HFF-Myc (cell line): ENCODE results near the gene DNAI2.

Experiments
- DNase-seq: peaks from one replicate; pipeline ENCODE4 v3.0.0-alpha.2; 2011; ENCODE audit warnings: low read depth; ENCODE audit errors: extremely low read depth
- H3K4me3 ChIP-seq: replicated peaks from 2 replicates; pipeline ENCODE4 v1.5.1; 2011; ENCODE audit warnings: low read depth, mild to moderate bottlenecking, control low read depth, low read length
- TF ChIP-seq, protein P1 (sequence below): IDR thresholded peaks from 2 replicates; pipeline ENCODE4 v1.5.1; 2012; ENCODE audit warnings: mild to moderate bottlenecking, low read depth, low read length, control low read depth; ENCODE audit errors: missing control alignments

DNAI2 gene

DNA sequence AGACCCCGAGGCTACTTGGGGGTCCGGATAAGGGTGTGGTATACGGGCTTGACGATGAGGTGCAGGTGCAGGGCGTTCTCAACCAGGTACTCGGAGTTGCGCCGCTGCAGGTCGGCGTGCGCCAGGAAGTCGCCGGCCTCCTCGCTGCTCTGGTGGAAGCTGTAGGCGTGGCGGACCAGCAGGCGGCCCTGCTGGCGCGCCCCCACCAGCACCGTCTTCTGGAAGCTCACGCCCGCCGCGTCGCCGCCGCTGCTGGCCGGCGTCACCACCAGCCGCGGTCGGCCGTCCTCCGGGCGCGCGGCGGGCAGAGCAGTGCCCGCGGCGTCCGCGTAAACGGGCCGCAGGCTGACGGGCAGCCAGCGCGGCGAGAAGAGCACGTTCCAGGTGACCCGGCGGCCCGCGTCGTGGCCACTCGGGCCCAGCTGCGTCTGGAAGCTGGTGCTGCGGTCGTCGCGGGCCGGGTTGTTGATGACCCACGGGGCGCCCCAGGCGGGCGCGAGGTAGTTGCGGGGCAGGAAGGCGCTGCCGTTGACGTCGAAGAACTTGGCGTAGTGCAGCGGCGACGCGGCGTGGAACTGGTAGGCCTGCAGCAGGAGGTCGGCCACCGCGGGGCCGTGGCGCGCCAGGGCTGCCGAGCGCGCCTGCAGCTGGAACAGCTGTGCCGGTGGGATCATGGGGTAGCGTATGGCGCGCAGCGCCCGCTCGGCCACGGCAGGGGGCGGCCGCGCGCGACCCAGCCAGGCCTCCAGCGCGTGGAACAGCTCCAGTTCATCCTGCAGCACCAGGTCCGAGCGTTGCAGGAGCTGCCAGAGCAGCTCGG is 82.8 kb downstream of the DNAI2 start:
- TF ChIP-seq, protein P1, sequence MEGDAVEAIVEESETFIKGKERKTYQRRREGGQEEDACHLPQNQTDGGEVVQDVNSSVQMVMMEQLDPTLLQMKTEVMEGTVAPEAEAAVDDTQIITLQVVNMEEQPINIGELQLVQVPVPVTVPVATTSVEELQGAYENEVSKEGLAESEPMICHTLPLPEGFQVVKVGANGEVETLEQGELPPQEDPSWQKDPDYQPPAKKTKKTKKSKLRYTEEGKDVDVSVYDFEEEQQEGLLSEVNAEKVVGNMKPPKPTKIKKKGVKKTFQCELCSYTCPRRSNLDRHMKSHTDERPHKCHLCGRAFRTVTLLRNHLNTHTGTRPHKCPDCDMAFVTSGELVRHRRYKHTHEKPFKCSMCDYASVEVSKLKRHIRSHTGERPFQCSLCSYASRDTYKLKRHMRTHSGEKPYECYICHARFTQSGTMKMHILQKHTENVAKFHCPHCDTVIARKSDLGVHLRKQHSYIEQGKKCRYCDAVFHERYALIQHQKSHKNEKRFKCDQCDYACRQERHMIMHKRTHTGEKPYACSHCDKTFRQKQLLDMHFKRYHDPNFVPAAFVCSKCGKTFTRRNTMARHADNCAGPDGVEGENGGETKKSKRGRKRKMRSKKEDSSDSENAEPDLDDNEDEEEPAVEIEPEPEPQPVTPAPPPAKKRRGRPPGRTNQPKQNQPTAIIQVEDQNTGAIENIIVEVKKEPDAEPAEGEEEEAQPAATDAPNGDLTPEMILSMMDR = no peak
- DNase-seq = no peak
- no peak overlapping the region for H3K4me3 ChIP-seq

DNA sequence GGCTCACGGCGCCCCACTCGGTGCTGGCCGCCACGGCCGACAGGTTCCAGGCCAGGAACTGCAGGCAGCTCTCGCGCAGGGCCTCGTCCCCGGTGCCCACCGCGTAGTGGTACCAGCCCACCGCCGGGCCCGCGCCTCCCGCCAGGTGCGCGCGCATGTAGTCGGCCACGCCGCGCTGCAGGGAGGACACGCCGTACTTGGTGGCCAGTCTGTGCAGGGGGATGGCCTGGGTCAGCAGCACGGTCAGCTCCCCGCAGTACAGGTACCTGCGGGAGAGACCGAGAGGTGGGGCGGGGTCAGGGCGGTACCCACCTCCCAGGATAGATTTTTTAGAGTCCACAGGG is 83.4 kb downstream of the DNAI2 start:
- no peak for DNase-seq
- TF ChIP-seq, protein P1 = no peak
- no peak overlapping the region for H3K4me3 ChIP-seq

DNA sequence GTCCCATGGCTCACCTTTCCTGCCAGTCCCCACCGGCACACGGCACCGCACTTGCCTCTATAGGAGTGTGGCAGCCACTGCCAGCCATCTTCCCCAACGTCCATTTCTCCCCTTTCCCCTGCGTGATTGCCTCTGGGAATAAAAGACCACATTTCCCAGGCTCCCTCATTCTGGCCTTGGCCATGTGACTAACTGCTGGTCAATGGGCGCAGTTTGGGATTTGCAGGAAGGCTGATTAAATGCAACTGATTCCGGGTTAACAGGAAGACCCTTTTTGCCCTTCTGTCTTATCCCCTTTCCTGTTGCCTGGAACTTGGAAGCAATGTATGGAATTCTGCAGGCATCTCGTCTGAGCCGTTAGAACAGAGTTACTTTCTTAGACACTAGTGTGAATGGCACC is 84.7 kb downstream of the DNAI2 start:
- no peak overlapping the region for H3K4me3 ChIP-seq
- TF ChIP-seq, protein P1 = no peak
- DNase-seq = no peak

DNA sequence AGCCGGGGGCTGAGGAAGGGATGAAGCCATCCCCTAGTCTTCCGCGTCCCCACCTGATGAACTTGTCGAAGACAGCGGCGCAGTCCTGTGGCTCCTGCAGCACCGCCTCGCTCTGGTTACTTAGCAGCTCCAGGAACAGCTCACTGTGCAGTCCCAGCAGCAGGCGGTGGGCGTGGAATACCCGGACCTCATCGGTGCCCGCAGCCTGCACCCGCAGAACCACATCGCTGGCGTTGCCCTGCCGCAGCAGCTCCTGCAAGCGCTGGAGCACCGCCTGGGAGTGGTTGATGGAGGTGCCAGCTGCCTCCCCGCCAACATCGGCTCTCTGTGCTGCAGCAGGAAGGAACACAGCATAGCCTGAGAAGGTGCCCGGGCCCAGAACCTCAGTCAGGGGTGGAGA is 85.9 kb downstream of the DNAI2 start:
- no peak for DNase-seq
- TF ChIP-seq, protein P1 = no peak
- no peak overlapping the region for H3K4me3 ChIP-seq

DNA sequence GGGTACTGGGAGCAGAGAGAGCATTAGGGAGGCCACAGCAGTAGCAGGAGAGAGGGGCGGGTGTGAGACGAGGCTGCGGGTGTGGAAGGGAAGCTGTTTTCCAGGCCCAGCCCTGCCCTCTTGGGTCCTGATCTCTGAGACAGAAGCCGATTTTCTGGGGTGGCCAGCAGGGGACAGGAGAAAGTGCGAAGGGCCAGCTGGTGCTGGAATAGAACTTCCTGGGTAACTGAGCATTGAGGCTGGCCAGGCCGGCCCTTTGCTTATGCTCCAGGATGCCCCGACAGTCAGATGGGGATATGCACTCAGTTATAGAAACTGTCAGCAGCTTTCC is 86.8 kb downstream of the DNAI2 start:
- TF ChIP-seq, protein P1 = no peak
- no peak overlapping the region for H3K4me3 ChIP-seq
- DNase-seq = no peak

DNA sequence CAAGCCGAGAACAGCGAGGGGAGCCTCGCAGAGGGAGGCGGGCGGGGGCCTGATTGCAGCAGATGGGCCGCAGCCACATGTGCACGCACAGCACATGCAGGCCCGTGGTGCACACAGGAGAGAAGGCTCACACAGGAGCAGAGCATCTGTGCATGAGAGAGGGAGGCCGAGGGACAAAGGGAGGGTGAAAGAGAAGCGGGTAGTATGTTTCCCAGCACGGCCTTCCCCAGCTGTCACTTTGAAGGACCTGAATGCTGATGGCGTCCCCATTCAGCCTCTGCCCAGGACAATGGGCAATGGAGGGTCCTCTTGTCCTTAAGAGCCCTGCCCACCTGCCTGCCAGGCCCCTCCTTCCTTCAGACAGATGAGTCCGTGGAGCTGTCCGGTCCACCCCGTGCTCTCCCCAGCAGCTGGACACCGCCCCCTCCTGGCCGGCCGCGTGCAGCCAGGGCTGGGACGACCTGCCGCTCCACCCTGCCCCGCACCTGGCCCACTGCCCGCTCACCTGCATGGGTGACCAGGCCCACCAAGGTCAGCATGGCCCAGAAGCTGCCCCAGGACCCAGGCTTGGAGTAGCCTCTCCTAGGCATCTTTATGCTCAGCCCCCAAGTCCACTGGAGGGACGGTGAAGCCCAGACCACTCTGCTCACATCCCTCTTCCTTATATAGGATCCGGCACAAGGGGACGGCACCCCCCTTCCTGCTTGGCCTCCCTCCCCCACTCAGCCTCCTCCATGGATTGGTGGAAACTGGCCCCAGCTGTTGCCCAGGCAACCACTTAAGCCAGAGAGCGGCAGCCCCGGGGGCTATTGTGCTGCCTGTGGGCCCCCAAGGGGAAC is 87.4 kb downstream of the DNAI2 start, which contains the start of gene BTBD17:
TSS of gene BTBD17 (minus strand) at position 639 of the 839 bp plus-strand sequence. CDS start at position 590, 49 bp downstream.
- H3K4me3 ChIP-seq = no peak within 1 kb of the TSS
- TF ChIP-seq, protein P1 = peak; percentile 72
- DNase-seq = no peak
